WI38 (cell line): ENCODE results near the gene ETV6.

Experiments used
- H3K4me3 ChIP-seq: 2 replicates; pipeline ENCODE4 v1.5.1; 2011; ENCODE audit warnings: low read depth, mild to moderate bottlenecking, control low read depth, low read length
- CTCF ChIP-seq: IDR thresholded peaks from 2 replicates; pipeline ENCODE4 v1.5.1; 2012; ENCODE audit warnings: low read depth, mild to moderate bottlenecking, control low read depth, low read length

Gene ETV6

DNA sequence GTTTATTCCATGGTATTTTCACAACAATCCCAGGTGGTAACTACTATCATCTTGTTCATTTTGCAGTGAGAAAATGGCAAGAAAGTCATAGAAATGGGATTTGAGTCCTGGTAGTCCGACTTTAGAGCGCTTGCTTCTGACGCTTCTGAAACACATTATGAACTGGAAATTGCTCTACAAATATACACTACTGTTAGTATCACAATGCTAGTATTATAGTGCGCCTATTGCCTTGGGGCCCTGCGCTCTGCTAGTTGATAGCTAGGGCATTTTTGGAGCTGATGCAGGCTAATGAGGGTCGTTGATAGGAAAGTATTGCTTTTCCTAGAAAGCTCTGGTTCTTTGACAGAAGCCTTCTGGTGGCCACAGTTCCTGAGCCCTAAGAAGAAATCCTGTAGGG, 61.0 kb downstream of the ETV6 start:
- TF ChIP-seq CTCF: no peak

DNA sequence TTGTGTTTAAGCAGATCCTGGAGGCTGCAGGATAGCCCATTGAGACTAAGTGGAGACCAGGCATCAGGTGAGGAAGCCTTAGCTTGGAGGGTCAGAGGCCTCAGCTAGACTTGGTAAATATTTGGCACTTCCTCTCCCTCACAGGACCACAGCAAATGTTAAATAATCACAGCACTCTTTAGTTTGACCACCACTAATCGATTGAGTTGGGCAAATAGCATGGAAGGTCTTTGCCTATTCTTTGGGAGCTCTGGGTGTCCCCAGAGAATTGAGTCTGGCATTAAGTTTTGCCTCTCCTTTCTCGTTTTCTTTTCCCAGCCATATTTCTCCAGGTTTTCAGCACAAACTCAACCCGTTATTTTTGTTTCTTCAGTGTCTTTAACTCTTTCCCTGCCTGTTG, 61.4 kb downstream of the ETV6 start:
- no peak for TF ChIP-seq CTCF
- H3K4me3 ChIP-seq: no peak overlapping the region

More for the DNA sequence above, 61.0 kb downstream of the ETV6 start:
- no peak overlapping the region for H3K4me3 ChIP-seq

DNA sequence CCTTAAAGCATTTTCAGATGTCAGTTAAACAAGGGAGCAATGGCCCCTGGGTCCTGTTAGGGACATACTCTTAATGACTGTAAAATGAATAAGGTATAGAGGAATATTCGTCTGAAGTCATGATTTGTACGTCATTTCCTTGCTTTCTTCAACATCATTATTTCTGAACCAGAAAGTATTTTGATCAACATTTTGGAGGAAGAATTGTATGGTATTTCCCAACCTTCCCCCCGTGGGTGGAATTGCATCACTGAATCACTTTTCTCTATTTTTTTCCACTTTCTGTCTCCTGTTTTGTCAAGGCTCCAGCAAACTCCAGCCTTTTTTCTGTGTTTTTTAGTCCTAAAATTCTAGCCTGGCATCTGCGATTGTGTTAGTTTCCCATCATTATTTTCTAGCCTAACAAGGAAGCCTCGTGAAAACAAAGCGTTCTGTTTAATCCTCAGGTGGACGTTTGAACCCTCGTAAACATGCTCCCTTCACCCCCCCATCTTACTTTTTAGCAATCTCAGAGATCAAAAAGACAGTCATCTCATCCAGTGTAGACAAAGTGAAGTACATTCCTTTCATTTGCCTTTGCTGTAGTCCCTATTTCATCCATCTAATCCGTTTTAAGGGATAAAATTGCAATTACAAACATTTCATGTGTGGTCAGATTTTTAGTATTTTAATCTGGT, 62.3 kb downstream of the ETV6 start:
- H3K4me3 ChIP-seq: no peak overlapping the region
- TF ChIP-seq CTCF: no peak

- no peak overlapping the region for H3K4me3 ChIP-seq
- TF ChIP-seq CTCF: no peak
These were observed 63.0 kb downstream of the ETV6 start for GRCh38 chr12:11712491-11712890.

GRCh38 chr12:11713202-11713601, 63.7 kb downstream of the ETV6 start:
- H3K4me3 ChIP-seq: no peak overlapping the region
- no peak for TF ChIP-seq CTCF

DNA sequence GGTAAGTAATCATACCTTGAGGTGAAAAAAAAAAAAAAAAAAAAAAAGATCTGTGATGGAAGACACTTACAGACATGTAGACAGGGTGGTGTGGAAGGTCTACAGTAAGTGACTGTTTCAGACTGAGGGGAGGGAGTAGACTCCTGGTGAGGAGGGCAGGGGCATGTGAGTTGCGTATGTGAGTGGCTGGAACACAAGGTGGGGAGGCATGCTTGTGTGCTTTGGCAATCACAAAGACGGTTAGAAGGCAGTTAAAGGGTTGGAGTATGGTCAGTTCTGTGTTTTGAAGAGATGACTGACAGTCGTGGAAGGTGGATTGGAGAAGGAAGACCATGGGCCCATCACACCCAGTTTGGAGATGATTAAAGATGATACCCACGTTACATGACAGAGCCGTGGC, 65.2 kb downstream of the ETV6 start:
- H3K4me3 ChIP-seq: no peak overlapping the region
- TF ChIP-seq CTCF: no peak

GRCh38 chr12:11715621-11716020, 66.1 kb downstream of the ETV6 start:
- no peak overlapping the region for H3K4me3 ChIP-seq
- TF ChIP-seq CTCF: no peak
